Urinary bladder (tissue), 4 donors: ENCODE results near the gene KCNAB1. TPM values are rescaled to one million over a fixed set of nuclear protein-coding genes. Genes with fewer than 3 reads are reported as not detected.
"Not testable (repeated sequence)": the region's sequence is repeated elsewhere in the genome, so short reads cannot be mapped to it uniquely, and the experiment has no call there.

Experiments
- DNase-seq: peaks from one replicate; pipeline ENCODE4 v3.0.0-alpha.2; 2015; ENCODE audit errors: extremely low spot score
- H3K27ac ChIP-seq: one replicate; pipeline ENCODE4 v1.5.1; 2013; ENCODE audit warnings: low read depth, mild to moderate bottlenecking, moderate library complexity
- H3K36me3 ChIP-seq: one replicate; pipeline ENCODE4 v1.6.1; 2013; ENCODE audit warnings: mild to moderate bottlenecking, moderate library complexity; ENCODE audit not compliant: insufficient read depth
- H3K4me1 ChIP-seq: one replicate; pipeline ENCODE4 v1.6.1; 2013; ENCODE audit warnings: mild to moderate bottlenecking, moderate library complexity; ENCODE audit not compliant: insufficient read depth
- H3K4me3 ChIP-seq: one replicate; pipeline ENCODE4 v1.5.1; 2013; ENCODE audit warnings: low read depth, low read length
- WGBS: extraction: QIAGEN DNeasy Blood & Tissue Kit; methylation state at CpG from one replicate; pipeline ENCODE4 v1.1.7; 2013; 5-methylcytosine and 5-hydroxymethylcytosine counted together
- polyA plus RNA-seq: library from polyadenylated mRNA; stranded (reverse); fragments of 200-250 nt; gene quantifications from one replicate; pipeline ENCODE4 v1.2.3, GENCODE V29; 2013
- total RNA-seq: library from RNA; depleted of rRNA; stranded (reverse); fragments of >200 nt; gene quantifications from one replicate; pipeline ENCODE4 v1.2.3, GENCODE V29; 2014
- donor health status: healthy with polysubstance abuse.
- donor health status: healthy.

The KCNAB1 gene
- total and polyA plus RNA-seq, 2 donors = 3.7 to 4.9 TPM

DNA sequence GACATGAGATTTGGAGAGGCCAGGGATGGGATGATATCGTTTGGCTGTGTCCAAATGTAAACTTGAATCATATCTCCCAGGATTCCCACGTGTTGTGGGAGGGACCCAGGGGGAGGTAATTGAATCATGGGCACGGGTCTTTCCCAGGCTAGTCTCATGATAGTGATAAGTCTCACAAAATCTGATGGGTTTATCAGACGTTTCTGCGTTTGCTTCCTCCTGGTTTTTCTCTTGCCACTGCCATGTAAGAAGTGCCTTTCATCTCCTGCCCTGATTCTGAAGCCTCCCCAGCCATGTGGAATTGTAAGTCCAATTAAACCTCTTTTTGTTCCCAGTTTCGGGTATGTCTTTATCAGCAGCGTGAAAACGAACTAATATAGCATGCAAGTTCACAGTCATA lies 442.1 kb downstream of the KCNAB1 start:
- not testable (repeated sequence) for H3K36me3 ChIP-seq, H3K4me1 ChIP-seq, H3K27ac ChIP-seq, H3K4me3 ChIP-seq, DNase-seq
- 40% methylated on average over 8 of the region's 8 CpGs for WGBS

DNA sequence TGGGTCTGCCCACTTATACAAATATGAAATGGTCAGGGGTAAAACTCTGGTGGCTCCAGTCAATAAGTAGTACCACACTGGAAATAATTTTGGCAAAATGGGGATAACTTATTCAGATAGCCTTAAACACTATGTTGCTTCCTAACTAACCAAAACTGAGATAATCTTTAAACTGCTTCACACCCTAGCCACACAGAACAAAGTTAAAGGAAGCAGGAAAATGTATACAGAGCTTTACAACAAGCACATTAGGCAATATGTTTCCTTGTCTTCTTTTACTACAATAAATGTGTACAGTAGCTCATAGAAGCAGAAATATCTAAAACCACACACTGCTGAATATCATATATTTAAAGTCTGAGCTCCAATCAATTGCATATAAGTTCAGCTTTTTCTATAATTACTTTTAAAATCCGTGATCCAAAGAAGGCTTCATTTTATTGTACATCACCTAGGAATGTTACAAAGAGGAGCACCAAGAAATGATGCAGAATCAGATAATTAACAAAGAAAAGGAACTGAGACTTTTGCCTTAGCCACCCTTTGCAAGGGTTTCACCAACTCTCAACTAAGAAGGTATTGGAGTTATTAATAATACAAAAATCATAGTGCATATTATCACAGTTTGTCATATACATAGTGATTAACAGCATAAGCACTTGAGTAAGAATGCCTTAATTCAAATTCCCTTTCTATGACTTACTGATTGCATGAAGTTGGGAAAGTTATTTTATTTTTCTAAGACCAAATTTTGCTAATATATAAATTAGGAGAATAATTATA lies 443.7 kb downstream of the KCNAB1 start:
- H3K27ac ChIP-seq = no peak overlapping the region
- 57% methylated on average over 1 of the region's 1 CpG for WGBS
- no peak for DNase-seq
- H3K4me1 ChIP-seq = no peaks in the 10 kb centered on the region
- no peaks in the 10 kb centered on the region for H3K36me3 ChIP-seq
- no peak overlapping the region for H3K4me3 ChIP-seq

DNA sequence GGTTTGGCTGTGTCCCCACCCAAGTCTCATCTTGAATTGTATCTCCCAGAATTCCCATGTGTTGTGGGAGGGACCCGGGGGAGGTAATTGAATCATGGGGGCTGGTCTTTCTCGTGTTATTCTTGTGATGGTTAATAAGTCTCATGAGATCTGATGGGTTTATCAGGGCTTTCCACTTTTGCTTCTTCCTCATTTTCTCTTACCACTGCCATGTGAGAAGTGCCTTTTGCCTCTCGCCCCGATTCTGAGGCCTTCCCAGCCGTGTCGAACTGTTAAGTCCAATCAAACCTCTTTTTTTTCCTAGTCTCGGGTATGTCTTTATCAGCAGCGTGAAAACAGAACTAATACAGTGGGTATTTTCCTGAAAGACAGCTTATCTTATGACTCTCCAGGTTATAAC lies 448.6 kb downstream of the KCNAB1 start:
- H3K4me1 ChIP-seq, DNase-seq, H3K36me3 ChIP-seq, H3K4me3 ChIP-seq, H3K27ac ChIP-seq: not testable (repeated sequence)
- 88% methylated on average over 8 of the region's 8 CpGs for WGBS

DNA sequence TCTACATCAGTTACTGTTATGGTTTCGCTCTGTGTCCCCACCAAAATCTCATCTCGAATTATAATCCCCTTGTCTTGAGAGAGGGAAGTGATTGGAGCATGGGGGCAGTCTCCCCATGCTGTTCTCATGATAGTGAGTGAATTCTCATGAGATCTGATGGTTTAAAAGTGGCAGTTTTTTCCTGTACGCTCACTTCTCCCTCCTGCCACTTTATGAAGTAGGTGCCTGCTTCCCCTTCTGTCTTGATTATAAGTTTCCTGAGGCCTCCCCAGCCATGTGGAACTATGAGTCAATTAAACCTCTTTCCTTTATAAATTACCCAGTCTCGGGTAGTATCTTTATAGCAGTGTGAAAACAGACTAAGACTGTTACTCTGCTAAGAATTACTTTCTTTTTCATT lies 449.5 kb downstream of the KCNAB1 start:
- 61% methylated on average over 4 of the region's 4 CpGs for WGBS

DNA sequence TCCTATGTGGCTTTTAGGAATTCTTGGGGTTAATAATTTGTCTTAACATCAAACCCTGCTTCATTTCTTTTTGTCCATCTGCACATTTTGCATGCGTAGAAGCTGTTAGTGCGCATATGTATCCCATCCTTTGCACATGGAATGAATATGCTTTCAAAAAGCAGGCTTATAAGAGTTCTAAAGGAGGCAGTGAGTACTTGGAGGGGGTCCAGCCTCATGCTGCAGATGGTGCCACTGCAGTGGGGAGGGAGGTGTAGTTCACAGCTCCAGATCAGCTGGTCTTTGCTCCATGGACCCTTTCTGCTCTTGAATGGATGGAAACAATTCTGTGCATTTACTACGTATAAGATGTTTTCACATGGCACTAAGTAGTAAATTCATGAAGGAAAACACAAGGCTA lies 455.3 kb downstream of the KCNAB1 start:
- WGBS = 70% methylated on average over 3 of the region's 3 CpGs
- no peak for DNase-seq
- Histone ChIP-seq H3K27ac (no peak overlapping the region), H3K4me3 (no peak overlapping the region), H3K36me3 (no peaks in the 10 kb centered on the region), H3K4me1 (no peaks in the 10 kb centered on the region)

More for the DNA sequence above, 449.5 kb downstream of the KCNAB1 start:
- not testable (repeated sequence) for H3K36me3 ChIP-seq, H3K27ac ChIP-seq, H3K4me3 ChIP-seq, H3K4me1 ChIP-seq, DNase-seq

DNA sequence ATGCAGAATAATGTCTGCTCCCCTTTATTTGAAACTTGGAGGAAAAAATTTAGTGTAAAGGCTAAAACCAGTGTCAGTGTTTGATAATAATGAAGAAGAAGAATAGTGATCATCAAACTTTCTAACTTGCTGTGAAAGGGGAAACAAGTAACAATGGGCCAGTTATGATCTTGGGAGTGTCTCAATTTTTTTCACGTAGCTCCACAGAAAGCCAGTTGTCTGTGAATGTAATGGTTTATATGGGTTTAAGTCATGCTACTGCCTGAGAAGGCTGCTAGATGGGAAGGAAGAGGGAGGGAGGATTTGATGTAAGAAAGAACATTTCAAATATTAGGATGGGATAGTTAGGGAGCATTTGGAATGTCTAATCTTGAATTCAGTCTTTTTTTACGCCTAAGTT lies 455.7 kb downstream of the KCNAB1 start:
- no peak overlapping the region for H3K4me3 ChIP-seq
- H3K27ac ChIP-seq = no peak overlapping the region
- H3K36me3 ChIP-seq = no peaks in the 10 kb centered on the region
- DNase-seq = no peak
- 79% methylated on average over 2 of the region's 2 CpGs for WGBS
- no peaks in the 10 kb centered on the region for H3K4me1 ChIP-seq

DNA sequence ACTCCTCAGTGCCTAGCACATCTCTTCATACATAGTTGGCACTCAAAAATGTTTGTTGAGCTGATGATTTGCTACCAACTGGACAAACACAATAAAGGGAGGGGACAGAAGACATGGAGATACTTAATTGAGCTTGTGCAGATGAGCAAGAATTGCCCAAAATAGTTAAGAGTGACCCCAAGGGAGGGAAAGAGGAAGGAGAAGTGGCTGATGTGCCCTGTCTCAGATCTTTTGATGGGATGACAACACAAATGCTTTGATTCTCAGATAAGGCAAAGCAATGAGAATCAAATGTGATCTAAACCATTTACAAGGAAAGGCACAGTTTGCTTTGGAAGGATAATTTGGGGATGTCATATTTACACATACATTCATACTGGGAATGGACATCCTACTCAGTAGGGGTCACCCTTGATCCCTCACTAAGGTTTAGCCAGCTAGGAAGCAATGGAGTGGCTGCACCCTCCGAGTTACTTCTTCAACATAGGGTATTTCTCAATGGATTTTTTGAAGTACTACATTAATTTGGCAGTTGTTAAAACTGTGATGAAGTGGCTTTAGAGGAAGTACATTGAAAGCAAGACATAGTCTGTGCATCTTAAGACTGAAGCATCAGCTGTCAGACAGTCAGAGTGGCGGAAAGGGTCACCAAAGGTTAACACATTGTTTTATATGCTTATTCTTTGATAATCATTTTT lies 456.4 kb downstream of the KCNAB1 start:
- H3K36me3 ChIP-seq = no peaks in the 10 kb centered on the region
- H3K4me3 ChIP-seq = no peak overlapping the region
- DNase-seq = no peak
- 82% methylated on average over 2 of the region's 2 CpGs for WGBS
- H3K27ac ChIP-seq = no peak overlapping the region
- H3K4me1 ChIP-seq = no peaks in the 10 kb centered on the region

DNA sequence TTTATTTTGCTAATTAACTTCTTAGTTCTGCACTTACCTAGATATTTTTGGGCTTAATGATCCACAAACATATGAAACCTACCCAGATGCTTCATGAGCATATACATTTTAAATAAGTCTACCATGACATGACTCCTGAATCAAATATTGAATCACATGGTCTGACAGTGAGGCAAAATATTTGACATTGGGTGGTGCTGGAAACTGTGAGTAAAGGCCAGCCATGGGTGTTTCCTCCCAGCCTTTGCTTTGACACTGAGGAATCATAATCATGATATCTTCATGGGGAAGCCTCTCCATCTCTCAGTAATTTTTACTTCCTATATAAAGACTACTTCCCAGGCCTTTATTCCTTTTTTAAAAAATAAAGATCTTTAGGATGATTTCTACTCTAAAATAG lies 457.4 kb downstream of the KCNAB1 start:
- H3K36me3 ChIP-seq = no peaks in the 10 kb centered on the region
- H3K4me3 ChIP-seq = no peak overlapping the region
- no peaks in the 10 kb centered on the region for H3K4me1 ChIP-seq
- no peak overlapping the region for H3K27ac ChIP-seq
- DNase-seq = no peak

DNA sequence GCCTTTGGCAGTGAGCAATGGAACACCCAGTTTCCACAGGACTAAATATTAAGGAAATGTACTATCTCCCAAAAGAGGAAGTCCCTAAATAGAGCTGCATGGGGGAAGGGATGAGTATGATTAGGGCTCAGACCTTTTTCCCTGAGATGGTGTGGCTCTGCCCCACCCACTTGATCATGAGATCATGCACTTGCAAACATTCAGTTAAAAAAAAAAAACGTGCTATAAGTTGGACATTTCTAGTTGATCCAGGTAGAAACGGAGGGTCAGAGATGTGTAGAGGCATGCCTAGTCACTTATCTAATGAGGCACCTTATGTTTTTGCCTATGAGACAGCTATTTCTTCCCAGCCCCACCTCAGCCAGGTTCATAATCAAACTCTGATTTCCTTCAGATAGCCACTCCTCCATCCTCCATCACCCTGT lies 459.1 kb downstream of the KCNAB1 start:
- no peak overlapping the region for H3K27ac ChIP-seq
- H3K36me3 ChIP-seq = no peaks in the 10 kb centered on the region
- H3K4me1 ChIP-seq = no peaks in the 10 kb centered on the region
- no peak overlapping the region for H3K4me3 ChIP-seq
- WGBS = 59% methylated on average over 2 of the region's 2 CpGs
- DNase-seq = no peak

DNA sequence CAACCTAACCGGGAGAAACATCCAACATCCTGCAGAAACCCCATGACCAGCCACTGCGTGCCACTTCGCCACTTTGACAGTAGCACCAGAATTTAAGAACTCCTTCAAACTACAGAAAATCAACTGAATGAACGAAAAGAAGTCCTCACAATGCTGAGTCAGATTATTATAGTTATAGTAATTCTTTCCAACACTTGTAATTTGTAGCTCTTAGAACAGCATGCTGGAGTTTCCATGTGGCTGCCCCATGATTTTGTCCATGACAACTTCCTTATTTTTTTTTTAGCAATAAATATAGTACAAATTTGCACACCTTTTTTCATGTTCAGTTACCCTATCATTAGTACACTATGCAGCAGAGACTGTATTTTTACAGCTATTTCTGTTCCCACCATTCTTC lies 460.7 kb downstream of the KCNAB1 start:
- Histone ChIP-seq H3K4me3 (no peak overlapping the region), H3K36me3 (no peaks in the 10 kb centered on the region), H3K4me1 (no peaks in the 10 kb centered on the region), H3K27ac (no peak overlapping the region)
- WGBS = 94% methylated on average over 4 of the region's 4 CpGs
- no peak for DNase-seq

DNA sequence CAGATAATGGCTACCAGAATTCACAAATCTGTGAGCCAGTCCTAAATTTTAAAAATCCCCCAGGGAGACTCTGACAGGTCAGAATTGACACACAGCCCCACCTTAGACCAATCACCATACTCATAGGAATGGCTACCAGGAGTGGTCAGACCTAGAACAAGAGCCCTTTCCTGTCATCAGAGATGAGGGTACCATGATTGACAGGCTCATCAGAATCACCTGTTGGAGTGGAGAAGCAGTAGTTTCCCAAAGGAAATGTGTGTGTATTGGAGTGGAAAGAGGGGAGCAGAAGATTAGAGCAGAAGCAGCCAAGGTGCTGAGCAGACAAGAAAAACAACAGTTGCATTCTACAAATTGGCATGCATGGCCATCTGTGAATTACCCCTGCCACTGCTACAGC lies 461.6 kb downstream of the KCNAB1 start:
- Histone ChIP-seq H3K27ac (no peak overlapping the region), H3K36me3 (no peaks in the 10 kb centered on the region), H3K4me1 (no peaks in the 10 kb centered on the region), H3K4me3 (no peak overlapping the region)
- DNase-seq = no peak

DNA sequence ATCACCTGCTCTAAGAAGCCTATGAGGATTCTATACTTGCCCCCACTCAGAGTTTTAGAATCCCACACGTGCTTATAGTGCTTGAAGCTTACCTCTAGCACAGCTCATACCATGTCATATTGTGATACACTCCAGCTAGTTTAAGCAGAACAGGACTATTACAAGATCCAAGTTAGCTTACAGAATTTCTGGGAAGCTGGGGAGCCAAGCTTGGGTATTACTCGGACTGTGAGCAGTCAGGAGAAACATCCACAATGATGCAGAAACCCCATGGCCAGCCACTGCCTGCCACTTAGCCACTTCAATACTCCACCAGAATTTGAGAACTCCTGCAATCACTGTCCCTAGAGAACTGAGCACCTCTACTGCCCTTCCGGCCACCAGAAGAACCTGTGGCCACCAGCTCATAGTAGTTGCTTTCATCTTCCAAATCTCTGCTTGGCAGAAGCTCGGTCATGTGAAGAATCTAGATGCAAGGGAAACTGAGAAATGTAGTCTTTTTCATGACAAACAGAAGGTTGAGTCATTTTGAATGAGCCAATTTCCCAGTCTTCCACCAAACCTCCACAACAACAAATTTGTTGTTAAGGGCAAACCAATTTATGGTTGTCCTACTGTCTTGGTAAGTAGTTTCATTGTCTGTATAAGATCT lies 462.3 kb downstream of the KCNAB1 start:
- WGBS = 86% methylated on average over 4 of the region's 4 CpGs

DNA sequence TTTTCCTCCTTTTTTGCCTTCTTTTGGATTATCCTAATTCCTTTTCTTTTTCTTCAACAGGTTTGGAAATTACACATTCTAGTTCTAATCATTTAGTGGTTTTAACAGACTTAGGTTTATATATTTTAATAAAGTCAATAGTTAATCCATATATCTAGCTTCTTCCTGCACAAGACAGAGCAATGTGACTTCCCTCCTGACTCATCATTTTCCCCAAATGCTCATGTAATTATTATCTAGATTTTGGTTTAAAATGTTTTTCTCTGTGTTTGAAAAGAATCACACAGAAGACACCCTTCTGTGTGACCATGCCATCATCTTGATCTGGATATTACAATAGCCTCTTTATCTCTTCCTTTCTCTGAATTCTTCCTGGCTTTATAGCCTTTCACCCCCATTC lies 463.1 kb downstream of the KCNAB1 start:
- no peaks in the 10 kb centered on the region for H3K4me1 ChIP-seq

More for the DNA sequence above, 462.3 kb downstream of the KCNAB1 start:
- H3K4me1 ChIP-seq = no peaks in the 10 kb centered on the region
- DNase-seq = no peak
- H3K27ac ChIP-seq = no peak overlapping the region
- H3K36me3 ChIP-seq = no peaks in the 10 kb centered on the region
- no peak overlapping the region for H3K4me3 ChIP-seq

More for the DNA sequence above, 463.1 kb downstream of the KCNAB1 start:
- no peak for DNase-seq
- no peak overlapping the region for H3K4me3 ChIP-seq
- no peaks in the 10 kb centered on the region for H3K36me3 ChIP-seq
- H3K27ac ChIP-seq = no peak overlapping the region
